Activated CD8-positive, alpha-beta memory T cell treated with anti-CD3 and anti-CD28 coated beads, Interleukin-2, amount 50 U/mL, for 4 hours (primary cell): ENCODE results near the gene CACNG8.
"Not testable (repeated sequence)": the region's sequence is repeated elsewhere in the genome, so short reads cannot be mapped to it uniquely, and the experiment has no call there.

Source experiments
- DNase-seq: peaks from one replicate; pipeline ENCODE4 v3.0.0-alpha.2; 2020

Gene CACNG8

GRCh38 chr19:53994811-53995210, 32.1 kb downstream of the CACNG8 start:
- no peak for DNase-seq

GRCh38 chr19:53998223-53998622, 35.5 kb downstream of the CACNG8 start:
- no peak for DNase-seq

GRCh38 chr19:53999694-54000093, 37.0 kb downstream of the CACNG8 start:
- no peak for DNase-seq

- no peak for DNase-seq
Observed at GRCh38 chr19:54001496-54001895, 38.8 kb downstream of the CACNG8 start.

GRCh38 chr19:54002495-54003315, 40.0 kb downstream of the CACNG8 start:
- no peak for DNase-seq

- no peak for DNase-seq
Observed at GRCh38 chr19:54009440-54009839, 46.7 kb downstream of the CACNG8 start.

GRCh38 chr19:54010474-54010873, 47.7 kb downstream of the CACNG8 start:
- DNase-seq: no peak

- no peak for DNase-seq
Observed at GRCh38 chr19:54011507-54012211, 48.9 kb downstream of the CACNG8 start.

- DNase-seq: no peak
Observed at GRCh38 chr19:54013866-54014265, 51.1 kb downstream of the CACNG8 start.

- no peak for DNase-seq
Observed at GRCh38 chr19:54014920-54015560, 52.3 kb downstream of the CACNG8 start.

GRCh38 chr19:54017261-54017660, 54.5 kb downstream of the CACNG8 start:
- DNase-seq: no peak

GRCh38 chr19:54021363-54021762, 58.6 kb downstream of the CACNG8 start:
- no peak for DNase-seq

GRCh38 chr19:54021932-54022331, 59.2 kb downstream of the CACNG8 start:
- DNase-seq: no peak

GRCh38 chr19:54023191-54023590, 60.5 kb downstream of the CACNG8 start:
- no peak for DNase-seq

GRCh38 chr19:54024660-54025059, 61.9 kb downstream of the CACNG8 start:
- DNase-seq: no peak

- DNase-seq: no peak
Observed at GRCh38 chr19:54026656-54027055, 63.9 kb downstream of the CACNG8 start.

GRCh38 chr19:54029301-54029700, 66.6 kb downstream of the CACNG8 start:
- no peak for DNase-seq

- peak; percentile 46 for DNase-seq
Observed at GRCh38 chr19:54029930-54030490, 67.3 kb downstream of the CACNG8 start.

GRCh38 chr19:54030895-54031586, 68.3 kb downstream of the CACNG8 start:
- DNase-seq: no peak

GRCh38 chr19:54035215-54036178, 72.8 kb downstream of the CACNG8 start:
- DNase-seq: no peak

- not testable (repeated sequence) for DNase-seq
Observed at GRCh38 chr19:54036542-54036941, 73.8 kb downstream of the CACNG8 start.
